GM12878 (cell line): Measurements from ENCODE around the gene SIRT7. TPM values are rescaled to one million over a fixed set of nuclear protein-coding genes. Genes with fewer than 3 reads are reported as not detected.

Source experiments
- BHLHE40 ChIP-seq, 2 experiments: fragments of 450-650 bp in 1 of 2; IDR thresholded peaks; 2 replicates each; pipeline ENCODE4 v1.6.1; 2011 to 2017; ENCODE audit warnings: low read depth in 2 of 2, borderline replicate concordance in 1 of 2, improper control_type of control experiment in 1 of 2, low read length in 1 of 2, mild to moderate bottlenecking in 1 of 2
- GABPA ChIP-seq: IDR thresholded peaks from 2 replicates; pipeline ENCODE4 v1.6.1; 2014; ENCODE audit warnings: antibody characterized with exemption, low read depth, mild to moderate bottlenecking, inconsistent platforms
- IKZF2 ChIP-seq, 2 experiments: fragments of 450-650 bp; IDR thresholded peaks; 2 replicates each; pipeline ENCODE4 v1.6.1; 2017; ENCODE audit warnings: mild to moderate bottlenecking in 2 of 2, moderate library complexity in 2 of 2
- JUNB ChIP-seq: IDR thresholded peaks from 2 replicates; pipeline ENCODE4 v1.6.1; 2016; ENCODE audit warnings: antibody characterized with exemption, mild to moderate bottlenecking
- MEF2A ChIP-seq: IDR thresholded peaks from 2 replicates; pipeline ENCODE4 v1.6.1; 2011; ENCODE audit warnings: low read depth, mild to moderate bottlenecking, low read length, moderate library complexity; ENCODE audit not compliant: insufficient read depth
- MTA3 ChIP-seq: IDR thresholded peaks from 2 replicates; pipeline ENCODE4 v1.6.1; 2012; ENCODE audit warnings: low read length, inconsistent platforms, borderline replicate concordance
- MYC ChIP-seq: IDR thresholded peaks from 2 replicates; pipeline ENCODE4 v1.6.1; 2011; ENCODE audit warnings: mild to moderate bottlenecking, low read length, moderate library complexity, inconsistent platforms; ENCODE audit not compliant: insufficient read depth, insufficient replicate concordance, insufficient read length, severe bottlenecking
- PML ChIP-seq: IDR thresholded peaks from 2 replicates; pipeline ENCODE4 v1.6.1; 2012; ENCODE audit warnings: low read length, inconsistent platforms
- RCOR1 ChIP-seq: conservative IDR thresholded peaks from 2 replicates; pipeline ENCODE4 v1.6.1; 2012; ENCODE audit warnings: low read depth, low read length, improper control_type of control experiment
- RUNX3 ChIP-seq: IDR thresholded peaks from 2 replicates; pipeline ENCODE4 v1.6.1; 2012; ENCODE audit warnings: low read length, inconsistent platforms
- SMARCA5 ChIP-seq: fragments of 450-650 bp; IDR thresholded peaks from 2 replicates; pipeline ENCODE4 v1.6.1; 2017; ENCODE audit warnings: mild to moderate bottlenecking
- SP1 ChIP-seq: IDR thresholded peaks from one replicate; pipeline ENCODE4 v1.6.1; 2011; ENCODE audit warnings: low read depth, low read length
- SPI1 ChIP-seq: IDR thresholded peaks from 2 replicates; pipeline ENCODE4 v1.6.1; 2011; ENCODE audit warnings: low read depth, mild to moderate bottlenecking, low read length, moderate library complexity, borderline replicate concordance; ENCODE audit not compliant: insufficient read depth
- SREBF1 ChIP-seq: IDR thresholded peaks from 2 replicates; pipeline ENCODE4 v1.6.1; 2012; ENCODE audit warnings: mild to moderate bottlenecking, low read length
- SUPT20H ChIP-seq: IDR thresholded peaks from 2 replicates; pipeline ENCODE4 v1.6.1; 2011; ENCODE audit warnings: low read depth, mild to moderate bottlenecking, low read length, moderate library complexity, borderline replicate concordance; ENCODE audit not compliant: control insufficient read depth
- TCF7 ChIP-seq: IDR thresholded peaks from 2 replicates; pipeline ENCODE4 v1.6.1; 2014; ENCODE audit warnings: antibody characterized with exemption, borderline replicate concordance
- polyA plus RNA-seq, 11 experiments: library from polyadenylated mRNA; depleted of rRNA in 4 of 11; unstranded in 6 of 11; stranded (reverse) in 5 of 11; fragments of >200 nt; fragmentation: Nextera tagmentation in 4 of 11; fragmentation: Illumina TruSeq in 1 of 11; extraction: Ambion mirVana in 4 of 11; extraction: Trizol in 1 of 11; gene quantifications; 1 replicate in 1 of 11; 2 replicates in 10 of 11; pipeline versions ENCODE4 v1.2.1 to v1.2.3, GENCODE V29; 2011 to 2016; ENCODE audit warnings: inconsistent platforms in 2 of 11, missing spikeins in 2 of 11, low read depth in 1 of 11
- total RNA-seq, 4 experiments: library from RNA; depleted of rRNA in 3 of 4; stranded (reverse); fragments of >200 nt in 3 of 4; fragmentation: Illumina TruSeq in 1 of 4; extraction: Trizol in 1 of 4; gene quantifications; 2 replicates each; pipeline versions ENCODE4 v1.2.1 to v1.2.3, GENCODE V29; 2013 to 2021
- TF ChIP-seq, protein P1 (sequence below): fragments of 450-650 bp; IDR thresholded peaks from 2 replicates; pipeline ENCODE4 v1.6.1; 2018; ENCODE audit warnings: borderline replicate concordance, mild to moderate bottlenecking; ENCODE audit not compliant: partially characterized antibody
- TF ChIP-seq, protein P2 (sequence below): fragments of 150-350 bp; IDR thresholded peaks from 2 replicates; pipeline ENCODE4 v1.6.1; 2014; ENCODE audit warnings: mild to moderate bottlenecking, low read depth, low read length
- TF ChIP-seq, protein P3 (sequence below): fragments of 450-650 bp; IDR thresholded peaks from 2 replicates; pipeline ENCODE4 v1.6.1; 2014; ENCODE audit warnings: mild to moderate bottlenecking
- TF ChIP-seq, protein P4 (sequence below): IDR thresholded peaks from 2 replicates; pipeline ENCODE4 v1.6.1; 2012; ENCODE audit warnings: mild to moderate bottlenecking, low read depth, low read length

Gene SIRT7
- total and polyA plus RNA-seq, 10 of the 15 experiments (the other 5 are each of a cell fraction or from before 2014, with no cell fraction given), result 1.2 to 56.2 (median 22.7) TPM

DNA sequence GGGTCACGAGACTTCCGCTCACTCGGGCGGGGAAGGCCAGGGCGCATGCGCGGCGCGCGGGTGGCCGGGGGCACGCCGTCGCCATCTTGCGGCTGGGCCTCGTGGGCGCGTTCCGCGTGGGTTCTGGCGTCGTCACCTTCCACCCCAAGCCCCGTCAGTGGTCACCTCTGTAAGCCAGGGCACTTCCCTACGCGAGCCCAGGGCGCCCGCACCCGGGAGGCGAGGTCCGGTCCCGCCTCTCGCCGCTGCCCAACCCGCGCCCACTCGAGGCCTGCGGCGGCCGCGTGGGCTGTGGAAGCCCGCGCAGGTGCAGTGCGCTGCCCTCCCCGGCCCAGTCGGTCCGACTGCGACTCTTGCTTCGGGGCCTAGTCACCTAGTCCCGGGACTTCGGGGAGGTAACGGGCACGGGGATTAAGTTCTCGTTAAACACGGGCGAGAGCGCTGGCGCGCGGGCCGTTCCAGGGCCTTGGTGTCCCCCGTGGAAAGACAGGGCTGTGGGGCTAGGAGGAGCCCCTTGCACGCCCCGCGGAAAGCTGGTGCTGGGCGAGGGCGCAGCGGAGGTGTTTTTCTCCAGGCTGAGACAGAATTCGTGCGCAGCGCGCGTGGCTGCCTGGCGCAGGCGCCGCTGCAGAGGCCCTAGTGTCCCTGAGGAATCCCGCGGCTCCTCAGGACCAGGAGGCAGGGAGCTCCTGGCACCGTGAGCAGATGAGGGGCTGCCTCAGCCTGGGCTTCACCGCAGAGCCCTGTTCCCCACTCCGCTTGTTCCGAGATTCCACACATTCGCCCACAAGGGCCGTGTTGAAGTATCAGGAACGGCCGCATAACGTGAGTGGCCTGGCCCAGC is 46.4 kb downstream of the SIRT7 start (continued):
- TF ChIP-seq, protein P1, sequence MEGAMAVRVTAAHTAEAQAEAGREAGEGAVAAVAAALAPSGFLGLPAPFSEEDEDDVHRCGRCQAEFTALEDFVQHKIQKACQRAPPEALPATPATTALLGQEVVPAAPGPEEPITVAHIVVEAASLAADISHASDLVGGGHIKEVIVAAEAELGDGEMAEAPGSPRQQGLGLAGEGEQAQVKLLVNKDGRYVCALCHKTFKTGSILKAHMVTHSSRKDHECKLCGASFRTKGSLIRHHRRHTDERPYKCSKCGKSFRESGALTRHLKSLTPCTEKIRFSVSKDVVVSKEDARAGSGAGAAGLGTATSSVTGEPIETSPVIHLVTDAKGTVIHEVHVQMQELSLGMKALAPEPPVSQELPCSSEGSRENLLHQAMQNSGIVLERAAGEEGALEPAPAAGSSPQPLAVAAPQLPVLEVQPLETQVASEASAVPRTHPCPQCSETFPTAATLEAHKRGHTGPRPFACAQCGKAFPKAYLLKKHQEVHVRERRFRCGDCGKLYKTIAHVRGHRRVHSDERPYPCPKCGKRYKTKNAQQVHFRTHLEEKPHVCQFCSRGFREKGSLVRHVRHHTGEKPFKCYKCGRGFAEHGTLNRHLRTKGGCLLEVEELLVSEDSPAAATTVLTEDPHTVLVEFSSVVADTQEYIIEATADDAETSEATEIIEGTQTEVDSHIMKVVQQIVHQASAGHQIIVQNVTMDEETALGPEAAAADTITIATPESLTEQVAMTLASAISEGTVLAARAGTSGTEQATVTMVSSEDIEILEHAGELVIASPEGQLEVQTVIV, result peak; percentile 56
- TF ChIP-seq, protein P2, sequence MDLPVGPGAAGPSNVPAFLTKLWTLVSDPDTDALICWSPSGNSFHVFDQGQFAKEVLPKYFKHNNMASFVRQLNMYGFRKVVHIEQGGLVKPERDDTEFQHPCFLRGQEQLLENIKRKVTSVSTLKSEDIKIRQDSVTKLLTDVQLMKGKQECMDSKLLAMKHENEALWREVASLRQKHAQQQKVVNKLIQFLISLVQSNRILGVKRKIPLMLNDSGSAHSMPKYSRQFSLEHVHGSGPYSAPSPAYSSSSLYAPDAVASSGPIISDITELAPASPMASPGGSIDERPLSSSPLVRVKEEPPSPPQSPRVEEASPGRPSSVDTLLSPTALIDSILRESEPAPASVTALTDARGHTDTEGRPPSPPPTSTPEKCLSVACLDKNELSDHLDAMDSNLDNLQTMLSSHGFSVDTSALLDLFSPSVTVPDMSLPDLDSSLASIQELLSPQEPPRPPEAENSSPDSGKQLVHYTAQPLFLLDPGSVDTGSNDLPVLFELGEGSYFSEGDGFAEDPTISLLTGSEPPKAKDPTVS, result no peak
- TF ChIP-seq BHLHE40 (IDR thresholded peaks at IDR 0.05; ENCODE audit: borderline replicate concordance in 1 of 2, low read depth in 2 of 2, low read length in 1 of 2) (peak; percentile 99 to 100), MEF2A (no peak), SREBF1 (no peak), IKZF2 (IDR thresholded peaks at IDR 0.05) (no peak; a peak in 1 of 4 replicates), MYC (peak; percentile 99), SPI1 (peak; percentile 60), MTA3 (no peak; the same call in 1 of the 2 replicates), GABPA (no peak), RCOR1 (no peak), SMARCA5 (peak; percentile 86), JUNB (no peak), PML (peak; percentile 66; the same call in 1 of the 2 replicates), RUNX3 (peak; percentile 75), TCF7 (no peak), SUPT20H (no peak), SP1 (peak; percentile 66)
- TF ChIP-seq, protein P3, sequence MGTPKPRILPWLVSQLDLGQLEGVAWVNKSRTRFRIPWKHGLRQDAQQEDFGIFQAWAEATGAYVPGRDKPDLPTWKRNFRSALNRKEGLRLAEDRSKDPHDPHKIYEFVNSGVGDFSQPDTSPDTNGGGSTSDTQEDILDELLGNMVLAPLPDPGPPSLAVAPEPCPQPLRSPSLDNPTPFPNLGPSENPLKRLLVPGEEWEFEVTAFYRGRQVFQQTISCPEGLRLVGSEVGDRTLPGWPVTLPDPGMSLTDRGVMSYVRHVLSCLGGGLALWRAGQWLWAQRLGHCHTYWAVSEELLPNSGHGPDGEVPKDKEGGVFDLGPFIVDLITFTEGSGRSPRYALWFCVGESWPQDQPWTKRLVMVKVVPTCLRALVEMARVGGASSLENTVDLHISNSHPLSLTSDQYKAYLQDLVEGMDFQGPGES, result no peak; the same call in 1 of the 2 replicates
- TF ChIP-seq, protein P4, sequence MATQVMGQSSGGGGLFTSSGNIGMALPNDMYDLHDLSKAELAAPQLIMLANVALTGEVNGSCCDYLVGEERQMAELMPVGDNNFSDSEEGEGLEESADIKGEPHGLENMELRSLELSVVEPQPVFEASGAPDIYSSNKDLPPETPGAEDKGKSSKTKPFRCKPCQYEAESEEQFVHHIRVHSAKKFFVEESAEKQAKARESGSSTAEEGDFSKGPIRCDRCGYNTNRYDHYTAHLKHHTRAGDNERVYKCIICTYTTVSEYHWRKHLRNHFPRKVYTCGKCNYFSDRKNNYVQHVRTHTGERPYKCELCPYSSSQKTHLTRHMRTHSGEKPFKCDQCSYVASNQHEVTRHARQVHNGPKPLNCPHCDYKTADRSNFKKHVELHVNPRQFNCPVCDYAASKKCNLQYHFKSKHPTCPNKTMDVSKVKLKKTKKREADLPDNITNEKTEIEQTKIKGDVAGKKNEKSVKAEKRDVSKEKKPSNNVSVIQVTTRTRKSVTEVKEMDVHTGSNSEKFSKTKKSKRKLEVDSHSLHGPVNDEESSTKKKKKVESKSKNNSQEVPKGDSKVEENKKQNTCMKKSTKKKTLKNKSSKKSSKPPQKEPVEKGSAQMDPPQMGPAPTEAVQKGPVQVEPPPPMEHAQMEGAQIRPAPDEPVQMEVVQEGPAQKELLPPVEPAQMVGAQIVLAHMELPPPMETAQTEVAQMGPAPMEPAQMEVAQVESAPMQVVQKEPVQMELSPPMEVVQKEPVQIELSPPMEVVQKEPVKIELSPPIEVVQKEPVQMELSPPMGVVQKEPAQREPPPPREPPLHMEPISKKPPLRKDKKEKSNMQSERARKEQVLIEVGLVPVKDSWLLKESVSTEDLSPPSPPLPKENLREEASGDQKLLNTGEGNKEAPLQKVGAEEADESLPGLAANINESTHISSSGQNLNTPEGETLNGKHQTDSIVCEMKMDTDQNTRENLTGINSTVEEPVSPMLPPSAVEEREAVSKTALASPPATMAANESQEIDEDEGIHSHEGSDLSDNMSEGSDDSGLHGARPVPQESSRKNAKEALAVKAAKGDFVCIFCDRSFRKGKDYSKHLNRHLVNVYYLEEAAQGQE, result no peak
